Testis (tissue), 3 donors: ENCODE data around the gene CD300LG. TPM values are rescaled to one million over a fixed set of nuclear protein-coding genes. Genes with fewer than 3 reads are reported as not detected.
"Not testable (repeated sequence)": the region's sequence is repeated elsewhere in the genome, so short reads cannot be mapped to it uniquely, and the experiment has no call there.

Experiments used
- DNase-seq: peaks from one replicate; pipeline ENCODE4 v3.0.0-alpha.2; 2019
- H3K27ac ChIP-seq, 2 donors: fragments of 200-600 bp; sonication (generic); one replicate each; pipeline ENCODE4 v1.5.1; 2019
- H3K27me3 ChIP-seq: fragments of 200-600 bp; sonication (generic); one replicate; pipeline ENCODE4 v1.5.1; 2019
- H3K36me3 ChIP-seq: fragments of 200-600 bp; sonication (generic); one replicate; pipeline ENCODE4 v1.5.1; 2017; ENCODE audit warnings: low read depth; ENCODE audit errors: missing control alignments
- H3K4me1 ChIP-seq: fragments of 200-600 bp; sonication (generic); one replicate; pipeline ENCODE4 v1.5.1; 2019
- H3K4me3 ChIP-seq, 2 donors: fragments of 200-600 bp; sonication (generic); one replicate each; pipeline ENCODE4 v1.5.1; 2017 to 2019
- H3K9me3 ChIP-seq: fragments of 200-600 bp; sonication (generic); one replicate; pipeline ENCODE4 v1.5.1; 2017
- CTCF ChIP-seq, 3 experiments: fragments of 450-650 bp in 2 of 3; fragments of 200-600 bp in 1 of 3; sonication (generic) in 1 of 3; IDR thresholded peaks; one replicate each; pipeline ENCODE4 v1.5.1; 2016 to 2019; ENCODE audit warnings: antibody characterized with exemption in 3 of 3, mild to moderate bottlenecking in 2 of 3, moderate library complexity in 1 of 3
- POLR2A ChIP-seq: fragments of 450-650 bp; IDR thresholded peaks from one replicate; pipeline ENCODE4 v1.6.1; 2017; ENCODE audit warnings: antibody characterized with exemption, mild to moderate bottlenecking, moderate library complexity
- WGBS, 2 donors: methylation state at CpG; one replicate each; pipeline ENCODE4 v1.1.5; 2018; 5-methylcytosine and 5-hydroxymethylcytosine counted together
- intact Hi-C: fragments of 100-400 bp; cut with DNase I; formaldehyde crosslinking; loops from one replicate; pipeline ENCODE4 v1.15.1; 2023; ENCODE audit warnings: low total_unique reads
- polyA plus RNA-seq: library from polyadenylated mRNA; stranded (reverse); fragments of 350-450 nt; fragmentation: Illumina TruSeq; extraction: RNeasy Lipid Tissue Mini Kit (QIAGEN cat#74804); gene quantifications from one replicate; pipeline ENCODE4 v1.2.3, GENCODE V29; 2014; ENCODE audit warnings: low read depth, low replicate concordance; ENCODE audit not compliant: insufficient read depth
- total RNA-seq, 2 donors: library from RNA; depleted of rRNA; stranded (reverse); fragments of >200 nt; gene quantifications; one replicate each; pipeline ENCODE4 v1.2.3, GENCODE V29; 2016

The CD300LG gene
- total and polyA plus RNA-seq, 3 donors from 2014 or later = 48.4 to 53.9 (median 49.2) TPM

- peaks cover 29% of the 10 kb centered on the region for H3K4me1 ChIP-seq
- 74 to 86% methylated on average over 4 of the region's 4 CpGs for WGBS, 2 donors
- intact Hi-C loops = no loop called here
Measured at GRCh38 chr17:43864161-43864984, 17.4 kb downstream of the CD300LG start.

GRCh38 chr17:43868226-43868994 lies 21.4 kb downstream of the CD300LG start:
- 92 to 96% methylated on average over 10 of the region's 10 CpGs for WGBS, 2 donors
- Histone ChIP-seq H3K36me3 (no peaks in the 10 kb centered on the region), H3K27ac (no peak overlapping the region), H3K9me3 (no peaks in the 10 kb centered on the region), H3K27me3 (no peaks in the 10 kb centered on the region), H3K4me1 (no peaks in the 10 kb centered on the region), H3K4me3 (no peak overlapping the region)
- TF ChIP-seq CTCF (IDR thresholded peaks at IDR 0.05) = no peak
- no peak for TF ChIP-seq POLR2A
- DNase-seq = no peak
- intact Hi-C loops = no loop called here

More at GRCh38 chr17:43864161-43864984, 17.4 kb downstream of the CD300LG start:
- TF ChIP-seq POLR2A (no peak), CTCF (IDR thresholded peaks at IDR 0.05) (no peak)
- Histone ChIP-seq H3K36me3 (no peaks in the 10 kb centered on the region), H3K27ac (no peak overlapping the region), H3K27me3 (no peaks in the 10 kb centered on the region), H3K4me3 (no peak overlapping the region), H3K9me3 (no peaks in the 10 kb centered on the region)
- DNase-seq = no peak

GRCh38 chr17:43869031-43869430 lies 22.1 kb downstream of the CD300LG start:
- H3K36me3 ChIP-seq, H3K4me1 ChIP-seq, H3K27me3 ChIP-seq, H3K27ac ChIP-seq, intact Hi-C loops, H3K9me3 ChIP-seq, DNase-seq, H3K4me3 ChIP-seq: not testable (repeated sequence)
- 78 to 79% methylated on average over 6 of the region's 6 CpGs for WGBS, 2 donors

- 66 to 78% methylated on average over 14 of the region's 14 CpGs for WGBS, 2 donors
- intact Hi-C loops = no loop called here
- no peak overlapping the region for H3K4me3 ChIP-seq
- no peaks in the 10 kb centered on the region for H3K27me3 ChIP-seq
- TF ChIP-seq POLR2A = no peak
- TF ChIP-seq CTCF (IDR thresholded peaks at IDR 0.05) = no peak
- H3K27ac ChIP-seq = no peak overlapping the region
- H3K4me1 ChIP-seq = no peaks in the 10 kb centered on the region
- no peak for DNase-seq
- no peaks in the 10 kb centered on the region for H3K36me3 ChIP-seq
- no peaks in the 10 kb centered on the region for H3K9me3 ChIP-seq
Measured at GRCh38 chr17:43871946-43872690, 25.1 kb downstream of the CD300LG start.

GRCh38 chr17:43873091-43873490 lies 26.1 kb downstream of the CD300LG start:
- TF ChIP-seq POLR2A = no peak
- TF ChIP-seq CTCF (IDR thresholded peaks at IDR 0.05) = no peak
- intact Hi-C loops = no loop called here
- H3K4me3 ChIP-seq = no peak overlapping the region
- H3K9me3 ChIP-seq = no peaks in the 10 kb centered on the region
- 77 to 79% methylated on average over 5 of the region's 5 CpGs for WGBS, 2 donors
- H3K27ac ChIP-seq = no peak overlapping the region
- no peaks in the 10 kb centered on the region for H3K4me1 ChIP-seq
- no peaks in the 10 kb centered on the region for H3K36me3 ChIP-seq
- H3K27me3 ChIP-seq = no peaks in the 10 kb centered on the region
- no peak for DNase-seq
